Measurements from ENCODE around the gene PLGRKT.

The PLGRKT gene

DNA sequence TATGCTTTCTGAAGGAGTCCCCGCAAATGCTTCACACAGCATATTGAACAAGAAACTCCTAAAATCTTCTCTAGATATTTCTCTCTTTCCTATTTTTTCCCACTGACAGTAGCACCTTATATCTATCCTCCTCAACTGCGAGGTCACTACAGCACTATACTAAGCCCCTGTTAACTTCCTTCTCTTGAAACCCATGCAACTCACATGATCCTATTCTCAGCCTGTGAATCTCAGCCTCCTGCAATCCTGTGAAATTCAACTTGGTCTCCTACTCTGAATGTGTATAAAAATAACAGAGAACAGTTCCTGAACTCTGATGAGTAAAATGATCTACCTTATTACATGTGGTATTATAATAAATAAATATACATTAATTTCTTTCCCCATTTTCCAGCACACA, 6.1 kb upstream of the PLGRKT start:
- Histone ChIP-seq H3K4me2 (ENCODE audit: low read length) (no peak overlapping the region), H3K9me3 (ENCODE audit: control insufficient read depth, insufficient read depth, low read length) (no peaks in the 10 kb centered on the region), H3F3A (ENCODE audit: control insufficient read depth, insufficient read depth) (no peaks in the 10 kb centered on the region), H3K4me3 (ENCODE audit: low read length) (no peak overlapping the region), H3K27me3 (ENCODE audit: control insufficient read depth, low read length) (peaks cover 58% of the 10 kb centered on the region), H3K4me1 (ENCODE audit: control insufficient read depth, low read length) (peaks cover 4% of the 10 kb centered on the region), H3K27ac (ENCODE audit: low read depth, low read length) (no peak overlapping the region), H3K9me2 (replicated peaks; ENCODE audit: control insufficient read depth, low read length) (no peaks in the 10 kb centered on the region), H3K36me3 (ENCODE audit: control insufficient read depth, low read length) (no peaks in the 10 kb centered on the region), H3K79me2 (ENCODE audit: control insufficient read depth, low read length) (no peaks in the 10 kb centered on the region), H4K20me1 (ENCODE audit: control insufficient read depth, insufficient read depth, low read depth, low read length) (no peaks in the 10 kb centered on the region)
- TF ChIP-seq CTCF (IDR thresholded peaks at IDR 0.05; ENCODE audit: low read depth, low read length, poor library complexity, severe bottlenecking) (no peak), EZH2phosphoT487 (IDR thresholded peaks at IDR 0.05; ENCODE audit: borderline replicate concordance, low read length) (no peak)

DNA sequence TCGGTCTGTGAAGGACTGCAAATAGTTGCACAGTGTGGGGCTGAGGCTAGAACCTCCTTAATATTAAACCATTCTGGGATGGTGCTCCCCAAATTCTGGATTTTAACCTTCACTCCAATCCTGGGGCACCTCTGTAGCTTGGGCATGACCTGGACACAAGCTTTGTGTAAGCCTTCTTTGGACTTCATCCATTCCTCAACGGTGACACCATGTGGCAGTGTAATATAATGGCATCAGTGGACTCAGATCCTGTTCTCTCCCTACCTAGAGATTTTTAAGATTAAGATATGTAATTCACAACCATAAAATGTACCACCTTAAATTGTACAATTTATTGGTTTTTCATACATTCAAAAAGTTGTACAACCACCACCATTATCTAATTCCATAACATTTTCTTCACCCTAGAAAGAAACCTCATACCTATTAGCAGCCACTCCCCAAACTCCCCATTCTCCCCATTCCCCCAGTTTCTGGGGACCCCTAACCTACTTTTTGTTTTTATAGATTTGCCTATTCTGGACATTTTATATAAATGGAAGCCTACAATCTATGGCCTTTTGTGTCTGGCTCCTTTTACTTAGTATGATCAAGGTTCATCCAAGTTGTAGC, 4.8 kb upstream of the PLGRKT start:
- Histone ChIP-seq H3K9me3 (ENCODE audit: control insufficient read depth, insufficient read depth, low read length) (no peaks in the 10 kb centered on the region), H3K79me2 (ENCODE audit: control insufficient read depth, low read length) (no peaks in the 10 kb centered on the region), H3F3A (ENCODE audit: control insufficient read depth, insufficient read depth) (no peaks in the 10 kb centered on the region), H3K4me2 (ENCODE audit: low read length) (no peak overlapping the region), H3K4me3 (ENCODE audit: low read length) (no peak overlapping the region), H3K27ac (ENCODE audit: low read depth, low read length) (no peak overlapping the region), H3K4me1 (ENCODE audit: control insufficient read depth, low read length) (peaks cover 14% of the 10 kb centered on the region), H4K20me1 (ENCODE audit: control insufficient read depth, insufficient read depth, low read depth, low read length) (no peaks in the 10 kb centered on the region), H3K9me2 (replicated peaks; ENCODE audit: control insufficient read depth, low read length) (no peaks in the 10 kb centered on the region), H3K27me3 (ENCODE audit: control insufficient read depth, low read length) (peaks cover 45% of the 10 kb centered on the region), H3K36me3 (ENCODE audit: control insufficient read depth, low read length) (no peaks in the 10 kb centered on the region)
- peak; percentile 62 for TF ChIP-seq CTCF (IDR thresholded peaks at IDR 0.05; ENCODE audit: low read depth, low read length, poor library complexity, severe bottlenecking)
- TF ChIP-seq EZH2phosphoT487 (IDR thresholded peaks at IDR 0.05; ENCODE audit: borderline replicate concordance, low read length): no peak

DNA sequence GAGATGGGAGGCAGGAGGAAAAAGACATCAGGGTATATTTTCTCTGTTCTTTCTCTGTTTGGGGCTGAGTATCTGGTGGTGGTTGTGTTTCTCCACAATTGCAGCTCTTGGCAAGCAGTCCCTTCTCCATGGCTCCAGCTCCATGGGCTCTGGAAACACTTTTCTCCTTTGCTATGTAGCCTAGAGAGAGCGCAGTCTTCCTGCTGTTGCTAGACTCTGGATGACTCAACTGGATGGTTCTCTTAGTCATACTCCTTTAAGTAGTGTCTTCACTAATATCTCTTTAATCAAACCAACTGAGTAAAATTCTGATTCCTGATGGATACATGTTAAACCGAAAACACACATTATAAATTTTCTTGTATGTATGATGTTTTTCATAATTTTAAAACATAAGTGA, 3.3 kb upstream of the PLGRKT start:
- peaks cover 24% of the 10 kb centered on the region for H3K4me1 ChIP-seq (ENCODE audit: control insufficient read depth, low read length)
- H4K20me1 ChIP-seq (ENCODE audit: control insufficient read depth, insufficient read depth, low read depth, low read length): no peaks in the 10 kb centered on the region
- H3K9me2 ChIP-seq (replicated peaks; ENCODE audit: control insufficient read depth, low read length): no peaks in the 10 kb centered on the region
- H3K4me2 ChIP-seq (ENCODE audit: low read length): no peak overlapping the region
- H3K4me3 ChIP-seq (ENCODE audit: low read length): no peak overlapping the region
- TF ChIP-seq EZH2phosphoT487 (IDR thresholded peaks at IDR 0.05; ENCODE audit: borderline replicate concordance, low read length) (no peak), CTCF (IDR thresholded peaks at IDR 0.05; ENCODE audit: low read depth, low read length, poor library complexity, severe bottlenecking) (no peak)
- H3K36me3 ChIP-seq (ENCODE audit: control insufficient read depth, low read length): no peaks in the 10 kb centered on the region
- no peak overlapping the region for H3K27ac ChIP-seq (ENCODE audit: low read depth, low read length)
- no peaks in the 10 kb centered on the region for H3K9me3 ChIP-seq (ENCODE audit: control insufficient read depth, insufficient read depth, low read length)
- H3F3A ChIP-seq (ENCODE audit: control insufficient read depth, insufficient read depth): no peaks in the 10 kb centered on the region
- H3K79me2 ChIP-seq (ENCODE audit: control insufficient read depth, low read length): no peaks in the 10 kb centered on the region
- H3K27me3 ChIP-seq (ENCODE audit: control insufficient read depth, low read length): peaks cover 32% of the 10 kb centered on the region

Measured in DOHH2 (cell line).